GM23338 (cell line): Measurements from ENCODE around the gene WDR87.

Source experiments
- CREB1 ChIP-seq: fragments of 250-450 bp; sonication (Bioruptor Pico); IDR thresholded peaks from 2 replicates; pipeline ENCODE4 v1.5.0; 2020; ENCODE audit warnings: low read depth, mild to moderate bottlenecking, moderate library complexity
- EZH2 ChIP-seq: fragments of 200-600 bp; sonication (generic); IDR thresholded peaks from one replicate; pipeline ENCODE4 v1.8.0; 2017; ENCODE audit warnings: antibody characterized with exemption, mild to moderate bottlenecking, low read depth; ENCODE audit not compliant: unreplicated experiment
- EZH2phosphoT487 ChIP-seq: fragments of 200-600 bp; sonication (generic); IDR thresholded peaks from one replicate; pipeline ENCODE4 v1.8.1; 2018; ENCODE audit warnings: antibody characterized with exemption; ENCODE audit not compliant: unreplicated experiment
- JUNB ChIP-seq: IDR thresholded peaks from one replicate; pipeline ENCODE4 v1.6.1; 2016; ENCODE audit warnings: antibody characterized with exemption; ENCODE audit not compliant: unreplicated experiment
- NANOG ChIP-seq: IDR thresholded peaks from 2 replicates; pipeline ENCODE4 v1.6.1; 2016; ENCODE audit warnings: antibody characterized with exemption, borderline replicate concordance
- POLR2AphosphoS5 ChIP-seq: IDR thresholded peaks from 2 replicates; pipeline ENCODE4 v1.6.1; 2016; ENCODE audit warnings: antibody characterized with exemption, low read depth
- REST ChIP-seq: IDR thresholded peaks from one replicate; pipeline ENCODE4 v1.6.1; 2018; ENCODE audit warnings: antibody characterized with exemption; ENCODE audit not compliant: unreplicated experiment
- STAT1 ChIP-seq: IDR thresholded peaks from one replicate; pipeline ENCODE4 v1.6.1; 2016; ENCODE audit warnings: antibody characterized with exemption; ENCODE audit not compliant: unreplicated experiment
- ZNF114 ChIP-seq: fragments of 250-450 bp; sonication (Bioruptor Pico); IDR thresholded peaks from 2 replicates; pipeline ENCODE4 v1.5.0; 2020; ENCODE audit warnings: mild to moderate bottlenecking, moderate library complexity
- ZNF331 ChIP-seq: fragments of 250-450 bp; sonication (Bioruptor Pico); IDR thresholded peaks from 2 replicates; pipeline ENCODE4 v1.5.0; 2020; ENCODE audit warnings: low read depth, mild to moderate bottlenecking, moderate library complexity
- ZNF462 ChIP-seq: fragments of 250-450 bp; sonication (Bioruptor Pico); IDR thresholded peaks from 2 replicates; pipeline ENCODE4 v1.5.0; 2020; ENCODE audit warnings: mild to moderate bottlenecking, moderate library complexity
- TF ChIP-seq, protein P1 (sequence below), 2 experiments: fragments of 200-600 bp in 1 of 2; sonication (generic) in 1 of 2; conservative IDR thresholded peaks; 2 replicates each; pipeline versions ENCODE4 v1.5.1 to v1.6.1; 2016 to 2017; ENCODE audit warnings: antibody characterized with exemption in 2 of 2, low read depth in 2 of 2, mild to moderate bottlenecking in 2 of 2, moderate library complexity in 1 of 2
- TF ChIP-seq, protein P2 (sequence below): IDR thresholded peaks from 2 replicates; pipeline ENCODE4 v1.6.1; 2016; ENCODE audit warnings: antibody characterized with exemption

GRCh38 chr19:37902668-37903067 lies 3.7 kb downstream of the WDR87 start:
- TF ChIP-seq, protein P1, sequence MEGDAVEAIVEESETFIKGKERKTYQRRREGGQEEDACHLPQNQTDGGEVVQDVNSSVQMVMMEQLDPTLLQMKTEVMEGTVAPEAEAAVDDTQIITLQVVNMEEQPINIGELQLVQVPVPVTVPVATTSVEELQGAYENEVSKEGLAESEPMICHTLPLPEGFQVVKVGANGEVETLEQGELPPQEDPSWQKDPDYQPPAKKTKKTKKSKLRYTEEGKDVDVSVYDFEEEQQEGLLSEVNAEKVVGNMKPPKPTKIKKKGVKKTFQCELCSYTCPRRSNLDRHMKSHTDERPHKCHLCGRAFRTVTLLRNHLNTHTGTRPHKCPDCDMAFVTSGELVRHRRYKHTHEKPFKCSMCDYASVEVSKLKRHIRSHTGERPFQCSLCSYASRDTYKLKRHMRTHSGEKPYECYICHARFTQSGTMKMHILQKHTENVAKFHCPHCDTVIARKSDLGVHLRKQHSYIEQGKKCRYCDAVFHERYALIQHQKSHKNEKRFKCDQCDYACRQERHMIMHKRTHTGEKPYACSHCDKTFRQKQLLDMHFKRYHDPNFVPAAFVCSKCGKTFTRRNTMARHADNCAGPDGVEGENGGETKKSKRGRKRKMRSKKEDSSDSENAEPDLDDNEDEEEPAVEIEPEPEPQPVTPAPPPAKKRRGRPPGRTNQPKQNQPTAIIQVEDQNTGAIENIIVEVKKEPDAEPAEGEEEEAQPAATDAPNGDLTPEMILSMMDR (conservative IDR thresholded peaks at IDR 0.05; ENCODE audit: low read depth in 2 of 2), result peak; percentile 95 to 98
- no peak for TF ChIP-seq EZH2
- TF ChIP-seq JUNB, result no peak
- TF ChIP-seq REST, result no peak
- no peak for TF ChIP-seq ZNF114 (CRISPR knock-in tag)
- TF ChIP-seq, protein P2, sequence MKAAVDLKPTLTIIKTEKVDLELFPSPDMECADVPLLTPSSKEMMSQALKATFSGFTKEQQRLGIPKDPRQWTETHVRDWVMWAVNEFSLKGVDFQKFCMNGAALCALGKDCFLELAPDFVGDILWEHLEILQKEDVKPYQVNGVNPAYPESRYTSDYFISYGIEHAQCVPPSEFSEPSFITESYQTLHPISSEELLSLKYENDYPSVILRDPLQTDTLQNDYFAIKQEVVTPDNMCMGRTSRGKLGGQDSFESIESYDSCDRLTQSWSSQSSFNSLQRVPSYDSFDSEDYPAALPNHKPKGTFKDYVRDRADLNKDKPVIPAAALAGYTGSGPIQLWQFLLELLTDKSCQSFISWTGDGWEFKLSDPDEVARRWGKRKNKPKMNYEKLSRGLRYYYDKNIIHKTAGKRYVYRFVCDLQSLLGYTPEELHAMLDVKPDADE, result no peak
- no peak for TF ChIP-seq POLR2AphosphoS5
- TF ChIP-seq STAT1, result no peak
- no peak for TF ChIP-seq EZH2phosphoT487
- TF ChIP-seq ZNF462 (CRISPR knock-in tag), result no peak
- no peak for TF ChIP-seq NANOG
- no peak for TF ChIP-seq CREB1
- TF ChIP-seq ZNF331 (CRISPR knock-in tag), result no peak
